GM19025 (cell line): ENCODE measurements around the gene FIGNL1.
A peak's percentile ranks its signal among the peaks of the same experiment; 100 is the strongest.

Source experiments
- ATAC-seq: cut with Tn5 transposase; IDR thresholded peaks from one replicate; pipeline ENCODE4 v1.9.1; 2021; ENCODE audit warnings: mild to moderate bottlenecking, low read depth, moderate library complexity; ENCODE audit not compliant: unreplicated experiment

The FIGNL1 gene

GRCh38 chr7:50449881-50450589, at the start of gene FIGNL1:
FIGNL1 (minus strand) TSS chr7:50450350; CDS start chr7:50447287, 3,063 bp downstream.
- peak; percentile 77 for ATAC-seq

DNA sequence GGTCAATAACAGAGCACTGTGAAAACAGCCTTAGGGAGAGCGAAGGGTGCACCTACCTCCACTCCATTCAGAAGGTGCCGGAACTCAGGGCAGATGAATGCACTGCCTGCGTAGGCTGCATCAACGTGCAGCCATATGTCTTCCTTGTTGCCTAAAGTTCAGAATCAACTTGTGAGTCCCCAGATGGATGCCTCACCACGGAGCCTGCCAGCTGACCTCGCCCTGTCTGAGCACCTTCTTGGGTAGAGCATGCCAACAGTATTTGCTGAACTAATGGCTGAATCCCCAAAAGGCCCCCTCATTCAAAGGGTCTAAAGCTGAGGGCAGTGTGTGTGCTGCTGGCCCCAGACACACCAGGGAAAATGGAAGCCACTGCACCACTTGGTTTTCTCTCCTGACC, 48.9 kb upstream of the FIGNL1 start:
- no peak for ATAC-seq

DNA sequence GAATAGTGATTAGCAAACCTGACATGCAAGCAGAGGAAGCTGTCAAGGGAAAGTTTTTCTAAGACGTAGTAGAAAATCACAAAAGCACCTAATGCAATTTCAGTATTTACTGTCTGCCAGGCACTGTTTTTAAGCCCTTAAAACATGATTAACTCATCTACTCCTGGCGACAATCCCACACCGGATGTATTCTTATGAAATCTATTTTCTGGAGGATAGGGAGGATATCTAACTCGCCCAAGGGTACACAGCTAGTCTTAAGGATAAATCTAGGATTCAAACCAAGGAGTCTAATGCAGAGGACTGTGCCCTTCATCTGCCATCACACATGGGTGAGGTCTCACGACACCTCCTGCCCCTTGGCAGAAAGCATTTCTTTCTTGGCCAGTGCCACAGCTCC, 47.8 kb upstream of the FIGNL1 start:
- ATAC-seq = no peak

GRCh38 chr7:50497068-50497642, 47.0 kb upstream of the FIGNL1 start:
- no peak for ATAC-seq

DNA sequence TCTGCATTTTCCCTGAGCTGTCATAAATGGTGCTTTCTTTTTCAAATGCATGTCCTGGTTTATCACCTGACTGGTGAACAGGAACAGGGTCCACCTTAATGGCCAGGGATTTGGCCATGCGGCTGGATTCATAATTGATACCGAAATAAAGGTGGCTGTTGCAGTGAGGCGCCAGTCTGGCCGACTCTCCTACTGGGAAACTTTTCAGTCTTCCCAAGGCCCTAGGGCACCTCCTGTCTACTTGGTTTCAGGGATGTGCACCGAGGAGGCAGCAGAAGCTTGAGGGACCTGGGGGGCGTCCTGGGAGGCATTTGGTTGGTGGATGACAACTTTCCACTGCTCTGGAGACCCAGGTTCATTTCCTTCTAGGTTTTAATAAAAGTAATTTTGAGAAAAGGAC, 46.4 kb upstream of the FIGNL1 start:
- ATAC-seq = no peak

GRCh38 chr7:50495746-50496145, 45.6 kb upstream of the FIGNL1 start:
- ATAC-seq = no peak

- ATAC-seq = no peak
Measured at GRCh38 chr7:50492770-50493519, 42.8 kb upstream of the FIGNL1 start.

GRCh38 chr7:50491943-50492342, 41.8 kb upstream of the FIGNL1 start:
- ATAC-seq = no peak

- ATAC-seq = no peak
Measured at GRCh38 chr7:50491209-50491608, 41.1 kb upstream of the FIGNL1 start.

DNA sequence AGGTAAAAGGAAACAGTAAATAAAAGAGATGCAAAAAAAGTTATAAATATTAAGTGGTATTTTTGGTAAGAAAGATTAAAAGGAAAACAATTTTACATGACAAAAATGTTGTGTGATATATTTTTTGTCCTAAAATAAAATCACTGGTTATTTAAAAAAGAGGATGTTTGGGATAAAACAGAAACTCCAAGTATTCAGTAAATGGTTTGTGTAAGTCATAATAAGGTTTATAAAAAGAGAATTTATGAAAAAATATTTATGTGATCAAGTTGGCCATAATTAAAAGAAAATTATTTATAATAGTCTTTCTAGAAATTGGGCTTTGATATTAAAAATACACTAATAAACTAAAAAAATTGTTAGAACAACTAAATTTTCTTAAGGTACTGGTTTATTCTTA, 38.2 kb upstream of the FIGNL1 start:
- ATAC-seq = no peak

DNA sequence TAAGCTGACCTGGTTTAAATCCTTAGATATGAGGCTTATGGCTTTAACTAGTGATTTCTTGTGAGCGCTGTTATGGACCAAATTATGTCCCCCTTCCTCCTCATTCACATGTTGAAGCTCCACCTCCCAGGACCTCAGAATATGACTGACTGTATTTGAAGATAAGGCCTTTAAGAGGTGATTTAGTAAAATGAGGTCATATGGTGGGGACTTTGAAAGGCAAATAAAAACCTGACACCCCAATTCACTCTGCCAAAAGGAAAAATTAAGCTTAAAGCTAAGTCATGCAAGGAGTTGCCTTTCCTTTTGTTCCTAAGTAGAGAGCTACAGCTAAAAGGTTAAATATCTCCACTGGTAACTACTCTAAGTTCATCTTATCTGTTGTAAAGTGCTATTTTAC, 36.4 kb upstream of the FIGNL1 start:
- no peak for ATAC-seq

GRCh38 chr7:50481867-50482266, 31.7 kb upstream of the FIGNL1 start:
- no peak for ATAC-seq

GRCh38 chr7:50480797-50481196, 30.6 kb upstream of the FIGNL1 start:
- ATAC-seq = no peak

DNA sequence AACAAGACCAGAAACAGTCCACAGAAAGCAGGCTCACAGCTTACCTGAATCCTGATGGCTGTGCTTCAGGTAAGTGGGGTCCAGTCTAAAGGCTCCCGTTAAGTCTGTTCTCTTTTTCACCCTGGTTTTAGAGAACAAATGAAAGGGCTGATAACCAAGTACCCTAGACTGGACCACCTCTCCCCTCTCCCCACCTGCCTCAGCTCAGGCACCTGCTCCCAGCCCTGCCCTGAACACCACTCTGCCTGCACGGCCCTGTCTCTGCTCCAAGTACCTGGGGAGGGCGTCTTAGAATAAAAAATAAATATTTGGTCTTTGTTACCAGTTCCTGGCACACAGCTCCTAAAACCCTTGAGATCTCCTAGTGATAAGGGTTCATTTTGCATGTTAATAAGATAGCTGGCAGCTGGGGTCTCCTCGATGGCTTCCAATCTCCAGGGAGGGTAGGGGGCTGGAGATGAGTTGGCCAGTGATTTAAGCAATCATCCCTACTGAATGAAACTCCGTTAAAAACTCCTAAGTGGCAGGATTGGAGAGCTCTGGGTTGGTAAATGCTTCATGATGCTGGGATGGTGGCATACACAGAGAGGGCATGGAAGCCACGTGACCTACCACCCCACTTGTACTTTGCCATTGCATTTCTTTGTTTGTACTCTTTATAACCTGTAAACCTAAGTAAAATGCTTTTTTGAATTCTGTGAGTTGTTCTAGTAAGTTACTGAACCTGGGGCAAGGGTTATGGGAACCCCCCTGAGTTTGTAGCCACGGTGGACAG, 29.8 kb upstream of the FIGNL1 start:
- ATAC-seq = no peak

DNA sequence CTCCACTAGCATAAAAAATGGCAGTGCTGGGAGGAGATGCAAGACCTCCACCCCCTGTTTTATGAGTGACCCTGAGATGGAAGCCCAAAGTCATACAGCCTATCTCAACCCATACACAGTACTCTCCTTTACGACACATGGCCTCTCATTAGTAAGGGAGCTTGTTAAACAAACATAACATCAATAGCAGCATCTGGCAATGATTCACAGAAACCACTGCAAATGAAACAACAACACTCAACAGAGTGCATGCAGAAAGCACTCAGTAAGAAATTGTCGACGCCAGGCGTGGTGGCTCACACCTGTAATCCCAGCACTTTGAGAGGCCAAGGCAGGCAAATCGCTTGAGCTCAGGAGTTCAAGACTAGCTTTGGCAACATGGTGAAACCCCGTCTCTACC, 27.5 kb upstream of the FIGNL1 start:
- ATAC-seq = no peak

- ATAC-seq = no peak
Measured at GRCh38 chr7:50476953-50477625, 26.9 kb upstream of the FIGNL1 start.

GRCh38 chr7:50475340-50475739, 25.2 kb upstream of the FIGNL1 start:
- ATAC-seq = no peak

DNA sequence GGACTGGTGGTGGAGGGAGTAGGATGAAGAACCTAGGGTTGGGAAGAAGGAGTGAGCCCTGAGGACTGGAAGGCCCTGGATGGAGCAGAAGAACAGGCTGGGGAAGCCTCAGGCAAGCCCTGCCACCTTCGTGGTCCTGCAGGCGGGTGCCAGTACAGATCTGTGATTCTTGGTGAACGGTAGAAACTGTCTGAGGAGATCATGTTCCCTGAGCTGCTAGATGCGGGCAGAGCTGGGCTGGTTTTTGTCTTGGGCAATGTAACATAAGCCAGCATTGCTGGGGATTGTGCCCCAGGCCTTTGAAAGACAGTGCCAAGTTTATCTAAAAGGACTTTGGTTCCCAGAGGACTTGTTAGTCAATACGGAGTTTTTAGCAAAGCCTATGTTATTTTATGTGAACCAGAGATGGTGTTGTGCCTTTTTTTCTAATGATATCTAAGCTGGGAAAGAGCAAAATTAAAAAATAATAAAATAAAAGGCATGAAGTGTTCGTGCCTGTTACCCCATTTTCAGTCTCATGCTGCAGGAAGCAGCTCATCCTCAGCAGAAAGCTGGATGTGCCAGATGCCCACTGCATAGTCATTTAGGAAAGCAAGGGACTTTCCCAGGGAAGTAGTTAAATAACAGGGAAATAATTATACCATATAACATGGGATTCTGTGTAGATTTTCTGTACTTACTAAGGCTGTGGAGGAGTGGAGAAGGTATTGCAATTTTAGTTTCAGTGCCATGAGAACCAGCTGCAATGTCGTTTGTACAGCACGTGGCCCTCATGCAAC, 24.4 kb upstream of the FIGNL1 start:
- ATAC-seq = no peak

GRCh38 chr7:50473531-50473930, 23.4 kb upstream of the FIGNL1 start:
- no peak for ATAC-seq

GRCh38 chr7:50472427-50472826, 22.3 kb upstream of the FIGNL1 start:
- no peak for ATAC-seq
